ENCODE results near the gene CAMK4. TPM values are rescaled to one million over a fixed set of nuclear protein-coding genes. Genes with fewer than 3 reads are reported as not detected.

The CAMK4 gene
- total RNA-seq, 1 donor from 2014 or later = 5.0 TPM

DNA sequence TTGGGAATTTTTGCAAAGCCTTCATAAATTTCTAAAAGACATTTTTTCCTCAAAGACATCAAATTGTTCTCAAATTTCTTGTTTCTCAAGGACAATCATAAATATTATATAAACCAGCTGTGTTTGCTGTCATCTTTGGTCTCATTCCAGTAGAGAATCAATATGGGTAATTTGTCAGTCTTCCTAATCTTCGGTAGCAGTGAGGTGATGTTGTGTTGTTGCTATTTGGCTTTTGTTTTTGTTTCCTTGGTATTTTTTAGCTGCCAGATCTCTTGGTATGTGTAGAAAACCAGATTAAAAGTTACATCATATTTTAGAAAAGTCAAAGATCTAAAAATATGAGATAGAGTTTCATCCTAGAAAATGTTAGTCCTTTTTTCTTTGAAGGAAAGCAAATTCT, 87.5 kb downstream of the CAMK4 start:
- no peaks in the 10 kb centered on the region for H3K36me3 ChIP-seq

GRCh38 chr5:111313017-111313724, 89.0 kb downstream of the CAMK4 start:
- H3K9me3 ChIP-seq (ENCODE audit: low read depth) = no peaks in the 10 kb centered on the region
- no peak for TF ChIP-seq EZH2phosphoT487 (IDR thresholded peaks at IDR 0.05)
- TF ChIP-seq, protein P1, sequence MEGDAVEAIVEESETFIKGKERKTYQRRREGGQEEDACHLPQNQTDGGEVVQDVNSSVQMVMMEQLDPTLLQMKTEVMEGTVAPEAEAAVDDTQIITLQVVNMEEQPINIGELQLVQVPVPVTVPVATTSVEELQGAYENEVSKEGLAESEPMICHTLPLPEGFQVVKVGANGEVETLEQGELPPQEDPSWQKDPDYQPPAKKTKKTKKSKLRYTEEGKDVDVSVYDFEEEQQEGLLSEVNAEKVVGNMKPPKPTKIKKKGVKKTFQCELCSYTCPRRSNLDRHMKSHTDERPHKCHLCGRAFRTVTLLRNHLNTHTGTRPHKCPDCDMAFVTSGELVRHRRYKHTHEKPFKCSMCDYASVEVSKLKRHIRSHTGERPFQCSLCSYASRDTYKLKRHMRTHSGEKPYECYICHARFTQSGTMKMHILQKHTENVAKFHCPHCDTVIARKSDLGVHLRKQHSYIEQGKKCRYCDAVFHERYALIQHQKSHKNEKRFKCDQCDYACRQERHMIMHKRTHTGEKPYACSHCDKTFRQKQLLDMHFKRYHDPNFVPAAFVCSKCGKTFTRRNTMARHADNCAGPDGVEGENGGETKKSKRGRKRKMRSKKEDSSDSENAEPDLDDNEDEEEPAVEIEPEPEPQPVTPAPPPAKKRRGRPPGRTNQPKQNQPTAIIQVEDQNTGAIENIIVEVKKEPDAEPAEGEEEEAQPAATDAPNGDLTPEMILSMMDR (IDR thresholded peaks at IDR 0.05) = no peak
- no peak for TF ChIP-seq EZH2 (IDR thresholded peaks at IDR 0.05)
- no peak overlapping the region for H2AFZ ChIP-seq (replicated peaks)
- H3K36me3 ChIP-seq = no peaks in the 10 kb centered on the region
- Mint-ChIP-seq H3K4me1 (peaks cover 22% of the 10 kb centered on the region), H3K27me3 (ENCODE audit: insufficient read depth, low read depth) (peaks cover 5% of the 10 kb centered on the region), H3K9me3 (no peaks in the 10 kb centered on the region), H3K36me3 (no peaks in the 10 kb centered on the region), H3K4me3 (no peak overlapping the region), H3K27ac (no peak overlapping the region)
- no peak for DNase-seq (ENCODE audit: low spot score)
- no peak overlapping the region for H3K27ac ChIP-seq
- peaks cover 10% of the 10 kb centered on the region for H3K4me1 ChIP-seq
- no peak overlapping the region for H3K4me3 ChIP-seq
- H4K20me1 ChIP-seq (ENCODE audit: low read depth) = no peaks in the 10 kb centered on the region
- H3F3A ChIP-seq (ENCODE audit: low read depth) = no peaks in the 10 kb centered on the region
- peaks cover 21% of the 10 kb centered on the region for H3K27me3 ChIP-seq
- H3K4me2 ChIP-seq = no peak overlapping the region
- H3K9ac ChIP-seq = no peak overlapping the region
- H3K79me2 ChIP-seq (ENCODE audit: low read depth) = no peaks in the 10 kb centered on the region

More for the DNA sequence above, 87.5 kb downstream of the CAMK4 start:
- Histone ChIP-seq H3F3A (ENCODE audit: low read depth) (no peaks in the 10 kb centered on the region), H3K79me2 (ENCODE audit: low read depth) (no peaks in the 10 kb centered on the region), H3K27ac (no peak overlapping the region), H3K4me1 (peaks cover 10% of the 10 kb centered on the region), H3K4me3 (no peak overlapping the region), H2AFZ (replicated peaks) (no peak overlapping the region), H3K9me3 (ENCODE audit: low read depth) (no peaks in the 10 kb centered on the region), H3K9ac (no peak overlapping the region), H3K4me2 (no peak overlapping the region), H3K27me3 (peaks cover 21% of the 10 kb centered on the region), H4K20me1 (ENCODE audit: low read depth) (no peaks in the 10 kb centered on the region)
- Mint-ChIP-seq H3K4me3 (no peak overlapping the region), H3K27ac (no peak overlapping the region), H3K4me1 (peaks cover 22% of the 10 kb centered on the region), H3K36me3 (no peaks in the 10 kb centered on the region), H3K9me3 (no peaks in the 10 kb centered on the region), H3K27me3 (ENCODE audit: insufficient read depth, low read depth) (peaks cover 5% of the 10 kb centered on the region)
- TF ChIP-seq EZH2phosphoT487 (IDR thresholded peaks at IDR 0.05) (no peak), EZH2 (IDR thresholded peaks at IDR 0.05) (no peak)
- TF ChIP-seq, protein P1 (IDR thresholded peaks at IDR 0.05) = no peak
- DNase-seq (ENCODE audit: low spot score) = no peak

GRCh38 chr5:111320953-111321352, 96.8 kb downstream of the CAMK4 start:
- no peak for DNase-seq (ENCODE audit: low spot score)
- no peaks in the 10 kb centered on the region for H4K20me1 ChIP-seq (ENCODE audit: low read depth)
- H3K4me1 Mint-ChIP-seq = peaks cover 5% of the 10 kb centered on the region
- H3K79me2 ChIP-seq (ENCODE audit: low read depth) = no peaks in the 10 kb centered on the region
- H3K27me3 Mint-ChIP-seq (ENCODE audit: insufficient read depth, low read depth) = no peaks in the 10 kb centered on the region
- no peaks in the 10 kb centered on the region for H3K9me3 Mint-ChIP-seq
- no peaks in the 10 kb centered on the region for H3F3A ChIP-seq (ENCODE audit: low read depth)
- H3K9me3 ChIP-seq (ENCODE audit: low read depth) = no peaks in the 10 kb centered on the region
- no peak overlapping the region for H3K9ac ChIP-seq
- no peak for TF ChIP-seq EZH2 (IDR thresholded peaks at IDR 0.05)
- TF ChIP-seq, protein P1 (IDR thresholded peaks at IDR 0.05) = no peak
- no peak for TF ChIP-seq EZH2phosphoT487 (IDR thresholded peaks at IDR 0.05)
- H3K4me1 ChIP-seq = peaks cover 5% of the 10 kb centered on the region
- H3K4me2 ChIP-seq = no peak overlapping the region
- H3K27ac Mint-ChIP-seq = no peak overlapping the region
- H3K36me3 ChIP-seq = no peaks in the 10 kb centered on the region
- no peaks in the 10 kb centered on the region for H3K27me3 ChIP-seq
- H3K4me3 ChIP-seq = no peak overlapping the region
- H2AFZ ChIP-seq (replicated peaks) = no peak overlapping the region
- no peak overlapping the region for H3K4me3 Mint-ChIP-seq
- H3K36me3 Mint-ChIP-seq = no peaks in the 10 kb centered on the region
- no peak overlapping the region for H3K27ac ChIP-seq
